ENCODE results near the gene RHOBTB1.

DNA sequence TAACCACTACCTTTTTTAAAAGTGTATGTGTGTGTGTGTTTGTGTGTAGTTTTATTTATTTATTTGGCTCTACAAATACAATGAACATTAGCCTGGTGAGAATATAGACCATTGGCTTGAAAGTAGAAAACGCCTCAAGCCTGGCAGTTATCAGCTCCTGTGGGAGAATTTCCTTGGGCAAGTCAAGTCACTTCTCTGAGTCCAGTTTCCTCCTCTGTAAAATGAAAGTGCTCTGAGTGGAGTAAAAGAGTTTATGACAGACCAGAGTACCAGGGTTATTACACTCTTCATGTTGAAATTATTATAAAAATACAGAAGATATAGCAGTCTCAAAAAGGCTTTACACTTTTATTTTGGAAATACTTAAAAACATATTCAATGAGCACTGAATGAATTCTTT is 10.1 kb upstream of the RHOBTB1 start:
- no peak for TF ChIP-seq TSHZ2 (CRISPR knock-in tag; IDR thresholded peaks at IDR 0.05)
- TF ChIP-seq BACH2 (CRISPR knock-in tag; IDR thresholded peaks at IDR 0.05; ENCODE audit: borderline replicate concordance) = no peak
- TF ChIP-seq, protein P1, sequence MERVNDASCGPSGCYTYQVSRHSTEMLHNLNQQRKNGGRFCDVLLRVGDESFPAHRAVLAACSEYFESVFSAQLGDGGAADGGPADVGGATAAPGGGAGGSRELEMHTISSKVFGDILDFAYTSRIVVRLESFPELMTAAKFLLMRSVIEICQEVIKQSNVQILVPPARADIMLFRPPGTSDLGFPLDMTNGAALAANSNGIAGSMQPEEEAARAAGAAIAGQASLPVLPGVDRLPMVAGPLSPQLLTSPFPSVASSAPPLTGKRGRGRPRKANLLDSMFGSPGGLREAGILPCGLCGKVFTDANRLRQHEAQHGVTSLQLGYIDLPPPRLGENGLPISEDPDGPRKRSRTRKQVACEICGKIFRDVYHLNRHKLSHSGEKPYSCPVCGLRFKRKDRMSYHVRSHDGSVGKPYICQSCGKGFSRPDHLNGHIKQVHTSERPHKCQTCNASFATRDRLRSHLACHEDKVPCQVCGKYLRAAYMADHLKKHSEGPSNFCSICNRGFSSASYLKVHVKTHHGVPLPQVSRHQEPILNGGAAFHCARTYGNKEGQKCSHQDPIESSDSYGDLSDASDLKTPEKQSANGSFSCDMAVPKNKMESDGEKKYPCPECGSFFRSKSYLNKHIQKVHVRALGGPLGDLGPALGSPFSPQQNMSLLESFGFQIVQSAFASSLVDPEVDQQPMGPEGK (CRISPR knock-in tag; IDR thresholded peaks at IDR 0.05; ENCODE audit: borderline replicate concordance) = no peak
- TF ChIP-seq ZNF70 (CRISPR knock-in tag; IDR thresholded peaks at IDR 0.05) = no peak
- TF ChIP-seq ZFP3 (CRISPR knock-in tag; IDR thresholded peaks at IDR 0.05) = no peak
- TF ChIP-seq OSR1 (CRISPR knock-in tag; IDR thresholded peaks at IDR 0.05) = no peak
- TF ChIP-seq, protein P2, sequence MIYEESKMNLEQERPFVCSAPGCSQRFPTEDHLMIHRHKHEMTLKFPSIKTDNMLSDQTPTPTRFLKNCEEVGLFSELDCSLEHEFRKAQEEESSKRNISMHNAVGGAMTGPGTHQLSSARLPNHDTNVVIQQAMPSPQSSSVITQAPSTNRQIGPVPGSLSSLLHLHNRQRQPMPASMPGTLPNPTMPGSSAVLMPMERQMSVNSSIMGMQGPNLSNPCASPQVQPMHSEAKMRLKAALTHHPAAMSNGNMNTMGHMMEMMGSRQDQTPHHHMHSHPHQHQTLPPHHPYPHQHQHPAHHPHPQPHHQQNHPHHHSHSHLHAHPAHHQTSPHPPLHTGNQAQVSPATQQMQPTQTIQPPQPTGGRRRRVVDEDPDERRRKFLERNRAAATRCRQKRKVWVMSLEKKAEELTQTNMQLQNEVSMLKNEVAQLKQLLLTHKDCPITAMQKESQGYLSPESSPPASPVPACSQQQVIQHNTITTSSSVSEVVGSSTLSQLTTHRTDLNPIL (CRISPR knock-in tag; IDR thresholded peaks at IDR 0.05; ENCODE audit: low read depth) = no peak
- no peak for TF ChIP-seq ISL1 (CRISPR knock-in tag; IDR thresholded peaks at IDR 0.05)
- no peak for TF ChIP-seq GLIS3 (CRISPR knock-in tag; IDR thresholded peaks at IDR 0.05)
- no peak for TF ChIP-seq ZFP30 (CRISPR knock-in tag; IDR thresholded peaks at IDR 0.05)
- no peak for TF ChIP-seq RARB (CRISPR knock-in tag; IDR thresholded peaks at IDR 0.05)

Data from SK-N-SH treated with all-trans-retinoic acid at 6 μM for 48 hours (cell line).